ENCODE data around the gene CAPZA2. TPM values are rescaled to one million over a fixed set of nuclear protein-coding genes. Genes with fewer than 3 reads are reported as not detected.
A peak's percentile ranks its signal among the peaks of the same experiment; 100 is the strongest.

CAPZA2 gene
- total and polyA plus RNA-seq, 9 of the 15 experiments (the other 6 are each of a cell fraction or from before 2014, with no cell fraction given), result 67.0 to 524 (median 176) TPM

GRCh38 chr7:116949941-116950801 lies 87.8 kb downstream of the CAPZA2 start (continued):
- TF ChIP-seq STAT5A (IDR thresholded peaks at IDR 0.05; ENCODE audit: borderline replicate concordance, low read length) (peak; percentile 80), FOXM1 (IDR thresholded peaks at IDR 0.05; ENCODE audit: low read depth) (peak; percentile 84), FOXM1 (CRISPR knock-in tag; IDR thresholded peaks at IDR 0.05; ENCODE audit: low read depth) (no peak), SREBF1 (IDR thresholded peaks at IDR 0.05; ENCODE audit: borderline replicate concordance, low read depth, low read length) (no peak), PURB (CRISPR knock-in tag; IDR thresholded peaks at IDR 0.05; ENCODE audit: low read depth) (no peak), SETDB1 (IDR thresholded peaks at IDR 0.05; ENCODE audit: low read length) (no peak), FOXA3 (CRISPR knock-in tag; conservative IDR thresholded peaks at IDR 0.05 in 1 of 2, IDR thresholded peaks at IDR 0.05 in 1 of 2) (0 out of 4 replicates have a peak, but pooled peaks of 1 of the 2 experiments have one; percentile 3), ZNF583 (CRISPR knock-in tag; IDR thresholded peaks at IDR 0.05) (peak; percentile 51; the same call in 1 of the 2 replicates), ZNF518B (CRISPR knock-in tag; IDR thresholded peaks at IDR 0.05) (no peak), ZNF512 (tag; IDR thresholded peaks at IDR 0.05) (peak; percentile 100), SMARCE1 (IDR thresholded peaks at IDR 0.05) (peak; percentile 100), ZZZ3 (IDR thresholded peaks at IDR 0.05) (peak; percentile 90), KAT7 (CRISPR knock-in tag; IDR thresholded peaks at IDR 0.05; ENCODE audit: borderline replicate concordance) (no peak), GTF2E2 (tag; IDR thresholded peaks at IDR 0.05) (no peak), OTX1 (CRISPR knock-in tag; IDR thresholded peaks at IDR 0.05) (peak; percentile 96), TFAM (CRISPR knock-in tag; conservative IDR thresholded peaks at IDR 0.05) (no peak), ZNF224 (CRISPR knock-in tag; IDR thresholded peaks at IDR 0.05) (no peak)
- TF ChIP-seq, protein P1, sequence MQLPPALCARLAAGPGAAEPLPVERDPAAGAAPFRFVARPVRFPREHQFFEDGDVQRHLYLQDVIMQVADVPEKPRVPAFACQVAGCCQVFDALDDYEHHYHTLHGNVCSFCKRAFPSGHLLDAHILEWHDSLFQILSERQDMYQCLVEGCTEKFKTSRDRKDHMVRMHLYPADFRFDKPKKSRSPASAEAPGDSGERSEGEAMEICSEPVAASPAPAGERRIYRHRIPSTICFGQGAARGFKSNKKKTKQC (CRISPR knock-in tag; IDR thresholded peaks at IDR 0.05), result 0 out of 2 replicates have a peak, but pooled peaks have one; percentile 54
- TF ChIP-seq, protein P2, sequence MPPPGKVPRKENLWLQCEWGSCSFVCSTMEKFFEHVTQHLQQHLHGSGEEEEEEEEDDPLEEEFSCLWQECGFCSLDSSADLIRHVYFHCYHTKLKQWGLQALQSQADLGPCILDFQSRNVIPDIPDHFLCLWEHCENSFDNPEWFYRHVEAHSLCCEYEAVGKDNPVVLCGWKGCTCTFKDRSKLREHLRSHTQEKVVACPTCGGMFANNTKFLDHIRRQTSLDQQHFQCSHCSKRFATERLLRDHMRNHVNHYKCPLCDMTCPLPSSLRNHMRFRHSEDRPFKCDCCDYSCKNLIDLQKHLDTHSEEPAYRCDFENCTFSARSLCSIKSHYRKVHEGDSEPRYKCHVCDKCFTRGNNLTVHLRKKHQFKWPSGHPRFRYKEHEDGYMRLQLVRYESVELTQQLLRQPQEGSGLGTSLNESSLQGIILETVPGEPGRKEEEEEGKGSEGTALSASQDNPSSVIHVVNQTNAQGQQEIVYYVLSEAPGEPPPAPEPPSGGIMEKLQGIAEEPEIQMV (tag; conservative IDR thresholded peaks at IDR 0.05; ENCODE audit: low read depth), result peak; percentile 92
- TF ChIP-seq, protein P3, sequence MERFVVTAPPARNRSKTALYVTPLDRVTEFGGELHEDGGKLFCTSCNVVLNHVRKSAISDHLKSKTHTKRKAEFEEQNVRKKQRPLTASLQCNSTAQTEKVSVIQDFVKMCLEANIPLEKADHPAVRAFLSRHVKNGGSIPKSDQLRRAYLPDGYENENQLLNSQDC (CRISPR knock-in tag; IDR thresholded peaks at IDR 0.05), result no peak

Data from K562 (cell line).